KMS-11 (cell line): Measurements from ENCODE around the gene SLC24A3.

Source experiments
- H2AFZ ChIP-seq: fragments of 200-600 bp; sonication (generic); 2 replicates; pipeline ENCODE4 v1.6.1; 2016; ENCODE audit warnings: antibody characterized with exemption, mixed run types, low read depth
- H3K27ac ChIP-seq: fragments of 200-600 bp; sonication (generic); 2 replicates; pipeline ENCODE4 v1.6.1; 2016; ENCODE audit warnings: mild to moderate bottlenecking, mixed run types
- H3K27me3 ChIP-seq: fragments of 200-600 bp; sonication (generic); 2 replicates; pipeline ENCODE4 v1.6.1; 2017; ENCODE audit warnings: mild to moderate bottlenecking, low read depth, mixed run types, moderate library complexity; ENCODE audit not compliant: insufficient read depth
- H3K36me3 ChIP-seq: fragments of 200-600 bp; sonication (generic); 2 replicates; pipeline ENCODE4 v1.6.1; 2017; ENCODE audit warnings: mild to moderate bottlenecking, mixed run types; ENCODE audit not compliant: insufficient read depth
- H3K4me1 ChIP-seq: fragments of 200-600 bp; sonication (generic); 2 replicates; pipeline ENCODE4 v1.6.1; 2016; ENCODE audit warnings: mild to moderate bottlenecking, low read depth, mixed run types; ENCODE audit not compliant: poor library complexity, severe bottlenecking
- H3K4me2 ChIP-seq: fragments of 200-600 bp; sonication (generic); 2 replicates; pipeline ENCODE4 v1.7.0; 2016; ENCODE audit warnings: mild to moderate bottlenecking, mixed run types
- H3K4me3 ChIP-seq: fragments of 200-600 bp; sonication (generic); IDR thresholded peaks from 2 replicates; pipeline ENCODE4 v1.6.1; 2017; ENCODE audit warnings: low read depth, low read length, mixed read lengths; ENCODE audit not compliant: insufficient read depth
- H3K79me2 ChIP-seq: fragments of 200-600 bp; sonication (generic); 2 replicates; pipeline ENCODE4 v1.6.1; 2016; ENCODE audit warnings: low read depth, mixed run types; ENCODE audit not compliant: insufficient read depth
- H3K9ac ChIP-seq: fragments of 200-600 bp; sonication (generic); 2 replicates; pipeline ENCODE4 v1.6.1; 2016; ENCODE audit warnings: mild to moderate bottlenecking, mixed run types
- H4K20me1 ChIP-seq: fragments of 200-600 bp; sonication (generic); 2 replicates; pipeline ENCODE4 v1.6.1; 2016; ENCODE audit warnings: mild to moderate bottlenecking, mixed run types; ENCODE audit not compliant: insufficient read depth
- TF ChIP-seq, protein P1 (sequence below): fragments of 200-600 bp; sonication (generic); conservative IDR thresholded peaks from 2 replicates; pipeline ENCODE4 v1.6.1; 2017; ENCODE audit warnings: low read depth, mild to moderate bottlenecking, antibody characterized with exemption, low read length, moderate library complexity, mixed read lengths

SLC24A3 gene

DNA sequence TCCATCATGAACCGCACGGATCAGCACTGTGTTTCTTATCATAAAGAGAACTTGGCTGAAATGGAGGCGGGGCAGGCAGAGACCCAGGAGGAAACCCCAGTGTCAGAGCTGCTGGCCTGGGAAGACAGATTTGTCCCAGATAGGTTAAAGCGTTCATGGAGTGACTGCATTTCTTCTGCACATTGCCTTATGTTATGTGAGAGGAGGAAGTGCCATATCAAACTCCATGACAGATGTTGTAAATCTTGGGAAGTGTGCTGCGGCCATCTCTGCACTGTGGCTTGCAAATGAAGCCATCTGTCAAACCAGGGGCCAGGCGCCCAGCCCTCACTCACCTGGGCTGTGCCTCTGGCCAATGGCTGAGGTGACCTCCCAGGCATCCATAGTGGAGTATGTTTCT, 163.0 kb downstream of the SLC24A3 start:
- no peaks in the 10 kb centered on the region for H3K36me3 ChIP-seq
- H3K79me2 ChIP-seq: no peaks in the 10 kb centered on the region
- no peaks in the 10 kb centered on the region for H3K4me1 ChIP-seq
- H3K9ac ChIP-seq: no peak overlapping the region
- no peak overlapping the region for H3K4me3 ChIP-seq
- no peaks in the 10 kb centered on the region for H4K20me1 ChIP-seq
- H3K4me2 ChIP-seq: no peak overlapping the region
- no peak overlapping the region for H3K27ac ChIP-seq
- H2AFZ ChIP-seq: no peak overlapping the region
- TF ChIP-seq, protein P1, sequence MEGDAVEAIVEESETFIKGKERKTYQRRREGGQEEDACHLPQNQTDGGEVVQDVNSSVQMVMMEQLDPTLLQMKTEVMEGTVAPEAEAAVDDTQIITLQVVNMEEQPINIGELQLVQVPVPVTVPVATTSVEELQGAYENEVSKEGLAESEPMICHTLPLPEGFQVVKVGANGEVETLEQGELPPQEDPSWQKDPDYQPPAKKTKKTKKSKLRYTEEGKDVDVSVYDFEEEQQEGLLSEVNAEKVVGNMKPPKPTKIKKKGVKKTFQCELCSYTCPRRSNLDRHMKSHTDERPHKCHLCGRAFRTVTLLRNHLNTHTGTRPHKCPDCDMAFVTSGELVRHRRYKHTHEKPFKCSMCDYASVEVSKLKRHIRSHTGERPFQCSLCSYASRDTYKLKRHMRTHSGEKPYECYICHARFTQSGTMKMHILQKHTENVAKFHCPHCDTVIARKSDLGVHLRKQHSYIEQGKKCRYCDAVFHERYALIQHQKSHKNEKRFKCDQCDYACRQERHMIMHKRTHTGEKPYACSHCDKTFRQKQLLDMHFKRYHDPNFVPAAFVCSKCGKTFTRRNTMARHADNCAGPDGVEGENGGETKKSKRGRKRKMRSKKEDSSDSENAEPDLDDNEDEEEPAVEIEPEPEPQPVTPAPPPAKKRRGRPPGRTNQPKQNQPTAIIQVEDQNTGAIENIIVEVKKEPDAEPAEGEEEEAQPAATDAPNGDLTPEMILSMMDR: no peak
- H3K27me3 ChIP-seq: no peaks in the 10 kb centered on the region

- TF ChIP-seq, protein P1: no peak
- Histone ChIP-seq H2AFZ (no peak overlapping the region), H3K27me3 (no peaks in the 10 kb centered on the region), H3K4me2 (no peak overlapping the region), H4K20me1 (no peaks in the 10 kb centered on the region), H3K36me3 (no peaks in the 10 kb centered on the region), H3K27ac (no peak overlapping the region), H3K9ac (no peak overlapping the region), H3K79me2 (no peaks in the 10 kb centered on the region), H3K4me1 (no peaks in the 10 kb centered on the region), H3K4me3 (no peak overlapping the region)
Observed at GRCh38 chr20:19375801-19376200, 163.4 kb downstream of the SLC24A3 start.

GRCh38 chr20:19376451-19377229, 164.2 kb downstream of the SLC24A3 start:
- no peaks in the 10 kb centered on the region for H4K20me1 ChIP-seq
- H3K4me3 ChIP-seq: no peak overlapping the region
- no peak overlapping the region for H3K4me2 ChIP-seq
- H3K36me3 ChIP-seq: no peaks in the 10 kb centered on the region
- H3K27ac ChIP-seq: no peak overlapping the region
- H2AFZ ChIP-seq: no peak overlapping the region
- TF ChIP-seq, protein P1: no peak
- no peak overlapping the region for H3K9ac ChIP-seq
- no peaks in the 10 kb centered on the region for H3K79me2 ChIP-seq
- H3K27me3 ChIP-seq: no peaks in the 10 kb centered on the region
- no peaks in the 10 kb centered on the region for H3K4me1 ChIP-seq

DNA sequence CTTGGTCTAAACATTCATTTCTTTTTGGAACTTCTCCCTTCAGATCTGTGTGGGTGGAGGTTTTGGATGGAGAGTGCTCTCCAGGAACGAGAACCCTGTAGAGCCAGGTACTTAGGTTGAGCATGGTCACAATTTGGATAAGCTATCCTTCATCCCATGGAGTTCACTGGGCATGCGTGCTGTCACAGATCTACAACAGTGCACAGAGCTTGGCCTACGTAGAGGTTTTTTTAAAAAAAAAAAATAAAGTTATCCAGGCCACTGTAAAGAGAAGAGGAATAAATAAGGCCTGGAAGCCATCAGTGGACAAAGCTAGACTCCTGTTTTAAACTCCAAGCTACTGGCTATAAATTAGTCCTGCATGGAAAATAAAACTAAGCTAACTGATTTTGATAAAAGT, 165.6 kb downstream of the SLC24A3 start:
- Histone ChIP-seq H2AFZ (no peak overlapping the region), H3K27ac (no peak overlapping the region), H3K4me1 (no peaks in the 10 kb centered on the region), H3K9ac (no peak overlapping the region), H3K27me3 (no peaks in the 10 kb centered on the region), H3K79me2 (no peaks in the 10 kb centered on the region), H4K20me1 (no peaks in the 10 kb centered on the region), H3K4me2 (no peak overlapping the region), H3K36me3 (no peaks in the 10 kb centered on the region), H3K4me3 (no peak overlapping the region)
- TF ChIP-seq, protein P1: no peak
